GM12872 (cell line): ENCODE results near the gene FSTL3.

Experiments
- CTCF ChIP-seq: IDR thresholded peaks from 3 replicates; pipeline ENCODE4 v1.5.1; 2011; ENCODE audit warnings: low read depth, mild to moderate bottlenecking, low read length, moderate library complexity; ENCODE audit not compliant: insufficient read depth

FSTL3 gene

GRCh38 chr19:679418-680286, 3.5 kb downstream of the FSTL3 start:
- no peak for TF ChIP-seq CTCF

GRCh38 chr19:680287-681028, 4.3 kb downstream of the FSTL3 start:
- peak; percentile 41; the same call in 2 of the 3 replicates for TF ChIP-seq CTCF

- TF ChIP-seq CTCF: no peak
Observed at GRCh38 chr19:681029-682019, 5.1 kb downstream of the FSTL3 start.

DNA sequence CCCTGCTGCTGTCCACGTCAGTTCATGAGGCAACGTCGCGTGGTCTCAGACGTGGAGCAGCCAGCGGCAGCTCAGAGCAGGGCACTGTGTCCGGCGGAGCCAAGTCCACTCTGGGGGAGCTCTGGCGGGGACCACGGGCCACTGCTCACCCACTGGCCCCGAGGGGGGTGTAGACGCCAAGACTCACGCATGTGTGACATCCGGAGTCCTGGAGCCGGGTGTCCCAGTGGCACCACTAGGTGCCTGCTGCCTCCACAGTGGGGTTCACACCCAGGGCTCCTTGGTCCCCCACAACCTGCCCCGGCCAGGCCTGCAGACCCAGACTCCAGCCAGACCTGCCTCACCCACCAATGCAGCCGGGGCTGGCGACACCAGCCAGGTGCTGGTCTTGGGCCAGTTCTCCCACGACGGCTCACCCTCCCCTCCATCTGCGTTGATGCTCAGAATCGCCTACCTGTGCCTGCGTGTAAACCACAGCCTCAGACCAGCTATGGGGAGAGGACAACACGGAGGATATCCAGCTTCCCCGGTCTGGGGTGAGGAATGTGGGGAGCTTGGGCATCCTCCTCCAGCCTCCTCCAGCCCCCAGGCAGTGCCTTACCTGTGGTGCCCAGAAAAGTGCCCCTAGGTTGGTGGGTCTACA, 6.6 kb downstream of the FSTL3 start:
- TF ChIP-seq CTCF: no peak

DNA sequence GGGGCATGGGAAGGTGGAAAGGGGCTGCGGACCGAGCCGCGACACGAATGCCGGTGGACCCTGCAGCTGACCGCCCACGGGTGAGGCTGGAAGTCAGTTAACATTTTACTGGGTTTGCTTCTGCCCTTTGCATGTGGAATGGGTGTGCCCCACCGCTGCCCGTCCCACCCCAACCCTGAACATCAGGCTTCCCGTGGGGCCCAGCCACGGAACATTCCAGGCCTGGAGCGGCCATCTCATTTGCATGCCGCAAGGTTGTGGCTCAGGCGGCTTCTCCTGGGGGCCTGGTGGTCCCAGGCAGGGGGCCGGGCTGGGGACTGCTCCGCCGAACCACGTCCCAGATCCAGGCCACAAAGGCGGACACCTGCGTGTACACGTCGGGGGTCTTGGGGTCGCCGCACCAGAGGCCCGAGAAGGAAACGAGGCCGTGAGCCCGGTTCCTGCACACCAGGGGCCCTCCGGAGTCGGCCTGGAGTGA, 9.3 kb downstream of the FSTL3 start:
- no peak for TF ChIP-seq CTCF

- TF ChIP-seq CTCF: no peak
Observed at GRCh38 chr19:686589-687297, 10.6 kb downstream of the FSTL3 start.
